Smooth muscle cell (in vitro differentiated cells): ENCODE results near the gene C10orf95. TPM values are rescaled to one million over a fixed set of nuclear protein-coding genes. Genes with fewer than 3 reads are reported as not detected.
A peak's percentile ranks its signal among the peaks of the same experiment; 100 is the strongest.

Source experiments
- DNase-seq: peaks from one replicate; lab custom pipeline; 2025; ENCODE audit not compliant: unreplicated experiment; lab: John Stamatoyannopoulos, UW
- H2AFZ ChIP-seq: fragments of 200-600 bp; sonication (generic); 2 replicates; pipeline ENCODE4 v1.6.0; 2016; ENCODE audit warnings: antibody characterized with exemption, low read depth, mild to moderate bottlenecking
- H3F3A ChIP-seq: fragments of 200-600 bp; sonication (generic); 2 replicates; pipeline ENCODE4 v1.6.0; 2017; ENCODE audit warnings: antibody characterized with exemption, low read depth
- H3K27ac ChIP-seq: fragments of 200-600 bp; sonication (generic); 2 replicates; pipeline ENCODE4 v1.5.1; 2016; ENCODE audit warnings: low read depth, mild to moderate bottlenecking
- H3K27me3 ChIP-seq: fragments of 200-600 bp; sonication (generic); 2 replicates; pipeline ENCODE4 v1.6.1; 2016; ENCODE audit warnings: low read depth, mild to moderate bottlenecking
- H3K36me3 ChIP-seq: fragments of 200-600 bp; sonication (generic); 2 replicates; pipeline ENCODE4 v1.5.1; 2016; ENCODE audit warnings: low read depth
- H3K4me1 ChIP-seq: fragments of 200-600 bp; sonication (generic); 2 replicates; pipeline ENCODE4 v1.5.1; 2016; ENCODE audit warnings: low read depth
- H3K4me2 ChIP-seq: fragments of 200-600 bp; sonication (generic); 2 replicates; pipeline ENCODE4 v1.6.0; 2016; ENCODE audit warnings: mild to moderate bottlenecking
- H3K4me3 ChIP-seq: fragments of 200-600 bp; sonication (generic); 2 replicates; pipeline ENCODE4 v1.5.1; 2016; ENCODE audit warnings: mild to moderate bottlenecking
- H3K79me2 ChIP-seq: fragments of 200-600 bp; sonication (generic); 2 replicates; pipeline ENCODE4 v1.6.0; 2016; ENCODE audit warnings: low read depth, mild to moderate bottlenecking
- H3K9ac ChIP-seq: fragments of 200-600 bp; sonication (generic); 2 replicates; pipeline ENCODE4 v1.6.0; 2016; ENCODE audit warnings: low read depth
- H3K9me3 ChIP-seq: fragments of 200-600 bp; sonication (generic); replicated peaks from 2 replicates; pipeline ENCODE4 v1.5.1; 2016; ENCODE audit warnings: low read depth
- H4K20me1 ChIP-seq: fragments of 200-600 bp; sonication (generic); 2 replicates; pipeline ENCODE4 v1.6.0; 2016; ENCODE audit warnings: low read depth
- CTCF ChIP-seq: fragments of 200-600 bp; sonication (generic); IDR thresholded peaks from 2 replicates; pipeline ENCODE4 v1.5.1; 2017; ENCODE audit warnings: borderline replicate concordance, mild to moderate bottlenecking, antibody characterized with exemption; ENCODE audit not compliant: insufficient read depth, poor library complexity, severe bottlenecking
- WGBS: methylation state at CpG from one replicate; pipeline ENCODE4 v1.1.7; 2016; ENCODE audit warnings: low lambda C conversion rate; 5-methylcytosine and 5-hydroxymethylcytosine counted together
- microRNA counts: library from miRNA; unstranded; fragments of <30 nt; microRNA quantifications from one replicate; lab custom pipeline; 2016
- microRNA-seq: library from miRNA; unstranded; fragments of <30 nt; microRNA quantifications from one replicate; pipeline ENCODE4, GENCODE V29; 2016; ENCODE audit warnings: borderline number of aligned reads
- polyA plus RNA-seq: library from polyadenylated mRNA; unstranded; fragments of >200 nt; fragmentation: Nextera tagmentation; extraction: Ambion mirVana; gene quantifications from 2 replicates; pipeline ENCODE4 v1.2.1, GENCODE V29; 2016
- small RNA-seq: library from RNA; depleted of rRNA; stranded (forward); fragments of <200 nt; gene quantifications from one replicate; pipeline ENCODE3, GENCODE V24; 2014
- total RNA-seq: library from RNA; depleted of rRNA; stranded (reverse); fragments of >200 nt; gene quantifications from 2 replicates; pipeline ENCODE4 v1.2.3, GENCODE V29; 2014

C10orf95 gene
- total and polyA plus RNA-seq, 2 experiments from 2014 or later = 0.62 TPM; not detected in 1

- WGBS = 94% methylated on average over 17 of the region's 17 CpGs
- H4K20me1 ChIP-seq = peaks cover 10% of the 10 kb centered on the region
- H3K4me1 ChIP-seq = peaks cover 6% of the 10 kb centered on the region
- no peak overlapping the region for H3K9ac ChIP-seq
- H3K27me3 ChIP-seq = no peaks in the 10 kb centered on the region
- H3F3A ChIP-seq = no peaks in the 10 kb centered on the region
- H3K4me3 ChIP-seq = no peak overlapping the region
- no peak overlapping the region for H2AFZ ChIP-seq
- no peaks in the 10 kb centered on the region for H3K9me3 ChIP-seq
- no peak for TF ChIP-seq CTCF
- H3K27ac ChIP-seq = no peak overlapping the region
- no peaks in the 10 kb centered on the region for H3K36me3 ChIP-seq
- DNase-seq = no peak
- peak overlapping the region; percentile 91 for H3K4me2 ChIP-seq
- peaks cover 14% of the 10 kb centered on the region for H3K79me2 ChIP-seq
Measured at GRCh38 chr10:102400076-102400475, 51.3 kb downstream of the C10orf95 start.

MicroRNA genes within 50 kb of the gene (microRNA counts, 767-probe panel; counts per million panel counts)
- microRNA hsa-miR-146b-3p (lab: Ali Mortazavi, UCI) (183 counts per million), microRNA hsa-miR-146b-5p (lab: Ali Mortazavi, UCI) (183 counts per million)

Small RNAs within 50 kb of the gene (microRNA-seq; reads per million reads assigned to microRNA genes)
- gene MIR146B = 6,260 reads per million, percentile 92 among the genes with 10 or more reads in this experiment

Small RNAs within 50 kb of the gene (small RNA-seq; reads per million reads assigned to genes)
- gene MIR146B = 10,417 reads per million, percentile 100 among the genes with 10 or more reads in this experiment

Other genes starting within 250 kb of the C10orf95 start
- 0.63 and 1.5 TPM in 2 replicates for gene ELOVL3, start 225.2 kb downstream of the C10orf95 start, total RNA-seq
- gene ELOVL3, start 225.2 kb downstream of the C10orf95 start, polyA plus RNA-seq = 1.1 and 1.2 TPM in 2 replicates
- not detected in 2 replicates for gene PITX3, start 210.0 kb downstream of the C10orf95 start, total RNA-seq
- 2.0 TPM in 2 replicates for gene PITX3, start 210.0 kb downstream of the C10orf95 start, polyA plus RNA-seq
- 53.5 and 56.4 TPM in 2 replicates for gene GBF1, start 206.0 kb downstream of the C10orf95 start, total RNA-seq
- 44.4 and 52.8 TPM in 2 replicates for gene GBF1, start 206.0 kb downstream of the C10orf95 start, polyA plus RNA-seq
- gene NFKB2, start 55.8 kb downstream of the C10orf95 start, total RNA-seq = 32.6 and 35.9 TPM in 2 replicates
- 38.1 and 44.3 TPM in 2 replicates for gene NFKB2, start 55.8 kb downstream of the C10orf95 start, polyA plus RNA-seq
- 4.1 and 29.1 TPM in 2 replicates for gene PSD, start 32.8 kb downstream of the C10orf95 start, total RNA-seq
- gene PSD, start 32.8 kb downstream of the C10orf95 start, polyA plus RNA-seq = 31.6 and 33.5 TPM in 2 replicates
- gene FBXL15, start 30.7 kb downstream of the C10orf95 start, total RNA-seq = 8.2 and 14.1 TPM in 2 replicates
- gene FBXL15, start 30.7 kb downstream of the C10orf95 start, polyA plus RNA-seq = 27.9 and 29.0 TPM in 2 replicates
- 24.7 and 40.9 TPM in 2 replicates for gene CUEDC2, start 19.0 kb downstream of the C10orf95 start, total RNA-seq
- 111 and 112 TPM in 2 replicates for gene CUEDC2, start 19.0 kb downstream of the C10orf95 start, polyA plus RNA-seq
- gene ACTR1A, start 51.2 kb upstream of the C10orf95 start, total RNA-seq = 144 and 146 TPM in 2 replicates
- gene ACTR1A, start 51.2 kb upstream of the C10orf95 start, polyA plus RNA-seq = 115 and 149 TPM in 2 replicates
- gene SUFU, start 52.4 kb upstream of the C10orf95 start, total RNA-seq = 8.5 and 8.9 TPM in 2 replicates
- 17.2 and 17.3 TPM in 2 replicates for gene SUFU, start 52.4 kb upstream of the C10orf95 start, polyA plus RNA-seq
- 64.1 and 78.8 TPM in 2 replicates for gene TRIM8, start 192.9 kb upstream of the C10orf95 start, total RNA-seq
- gene TRIM8, start 192.9 kb upstream of the C10orf95 start, polyA plus RNA-seq = 77.8 and 78.0 TPM in 2 replicates